OCI-LY7 (cell line): ENCODE measurements around the gene DBN1. TPM values are rescaled to one million over a fixed set of nuclear protein-coding genes. Genes with fewer than 3 reads are reported as not detected.

ENCODE experiments used
- BruUV-seq: library from RNA; stranded (reverse); fragments of 400-500 nt; replicated peaks from 2 replicates; lab custom pipeline; 2021; lab: Mats Ljungman, UMichigan
- CTCF ChIA-PET: fragments of 300-600 bp; sonication (Branson Sonifier 250); formaldehyde crosslinking; loops from one replicate; lab custom pipeline; 2022; ENCODE audit warnings: antibody characterized with exemption; ENCODE audit not compliant: unreplicated experiment; lab: Charles Lee
- POLR2A ChIA-PET: fragments of 300-600 bp; sonication (Branson Sonifier 250); formaldehyde crosslinking; loops from one replicate; lab custom pipeline; 2022; ENCODE audit warnings: antibody characterized with exemption; lab: Charles Lee
- DNase-seq: peaks from one replicate; pipeline ENCODE4 v3.0.0-alpha.2; 2015; ENCODE audit warnings: low spot score
- H2AFZ ChIP-seq: fragments of 200-600 bp; sonication (generic), shearing (Covaris generic); 2 replicates; pipeline ENCODE4 v1.6.1; 2014; ENCODE audit warnings: mild to moderate bottlenecking, antibody characterized with exemption, low read length, moderate library complexity
- H3K27ac ChIP-seq: fragments of 200-600 bp; sonication (generic); 2 replicates; pipeline ENCODE4 v1.5.1; 2014; ENCODE audit warnings: mixed run types, low read depth, mild to moderate bottlenecking, moderate library complexity, low read length, inconsistent platforms; ENCODE audit not compliant: poor library complexity, severe bottlenecking
- H3K36me3 ChIP-seq: fragments of 200-600 bp; sonication (generic); 2 replicates; pipeline ENCODE4 v1.6.1; 2014; ENCODE audit warnings: mild to moderate bottlenecking, antibody characterized with exemption, low read length, moderate library complexity, mixed read lengths; ENCODE audit not compliant: insufficient read depth
- H3K4me1 ChIP-seq: fragments of 200-600 bp; sonication (generic); 2 replicates; pipeline ENCODE4 v1.5.1; 2014; ENCODE audit warnings: mild to moderate bottlenecking, low read length; ENCODE audit not compliant: insufficient read depth, poor library complexity, severe bottlenecking
- H3K4me2 ChIP-seq: fragments of 200-600 bp; sonication (generic); 2 replicates; pipeline ENCODE4 v1.6.1; 2014; ENCODE audit warnings: mild to moderate bottlenecking, low read length
- H3K4me3 ChIP-seq: fragments of 200-600 bp; sonication (generic); 2 replicates; pipeline ENCODE4 v1.5.1; 2014; ENCODE audit warnings: mild to moderate bottlenecking, low read depth, low read length; ENCODE audit not compliant: poor library complexity, severe bottlenecking
- H3K79me2 ChIP-seq: fragments of 200-600 bp; sonication (generic); 2 replicates; pipeline ENCODE4 v1.6.1; 2016; ENCODE audit warnings: low read depth, mild to moderate bottlenecking, low read length, moderate library complexity, mixed read lengths; ENCODE audit not compliant: insufficient read depth
- H3K9me2 ChIP-seq: fragments of 200-600 bp; sonication (generic); 2 replicates; pipeline ENCODE4 v1.6.1; 2016; ENCODE audit warnings: mild to moderate bottlenecking, low read length, mixed read lengths; ENCODE audit not compliant: insufficient read depth
- H3K9me3 ChIP-seq: fragments of 200-600 bp; sonication (generic); 2 replicates; pipeline ENCODE4 v1.6.1; 2014; ENCODE audit warnings: mild to moderate bottlenecking, mixed run types, low read length, mixed read lengths
- H4K20me1 ChIP-seq: fragments of 200-600 bp; sonication (generic); 2 replicates; pipeline ENCODE4 v1.6.1; 2014; ENCODE audit warnings: mild to moderate bottlenecking, antibody characterized with exemption, low read length, moderate library complexity, mixed read lengths; ENCODE audit not compliant: insufficient read depth
- CTCF ChIP-seq: fragments of 200-600 bp; sonication (generic); conservative IDR thresholded peaks from 2 replicates; pipeline ENCODE4 v1.5.1; 2014; ENCODE audit warnings: mild to moderate bottlenecking, antibody characterized with exemption, low read length, moderate library complexity, mixed read lengths
- EZH2phosphoT487 ChIP-seq: fragments of 200-600 bp; sonication (generic); IDR thresholded peaks from 2 replicates; pipeline ENCODE4 v1.6.1; 2018; ENCODE audit warnings: low read depth, borderline replicate concordance, mild to moderate bottlenecking, mixed run types, antibody characterized with exemption, low read length, moderate library complexity, mixed read lengths
- intact Hi-C: fragments of 100-400 bp; cut with micrococcal nuclease; formaldehyde crosslinking; loops from one replicate; pipeline ENCODE4 v1.10.0; 2022; ENCODE audit not compliant: unreplicated experiment
- total RNA-seq, 2 experiments: library from RNA; depleted of rRNA in 1 of 2; stranded (reverse); fragments of >200 nt in 1 of 2; shearing (Covaris generic) in 1 of 2; gene quantifications; 2 replicates each; pipeline ENCODE4 v1.2.3, GENCODE V29; 2014 to 2022

Gene DBN1
- total RNA-seq, 2 experiments from 2014 or later = 11.7 to 22.0 TPM

GRCh38 chr5:177459819-177460628 lies 13.4 kb downstream of the DBN1 start:
- no peaks in the 10 kb centered on the region for H3K9me2 ChIP-seq
- H3K4me3 ChIP-seq = no peak overlapping the region
- no peaks in the 10 kb centered on the region for H3K36me3 ChIP-seq
- H4K20me1 ChIP-seq = no peaks in the 10 kb centered on the region
- TF ChIP-seq EZH2phosphoT487 (no peak), CTCF (no peak)
- H2AFZ ChIP-seq = no peak overlapping the region
- no peak for DNase-seq
- no TSS peak for BruUV-seq
- CTCF ChIA-PET = interaction anchor here (0.6 kb wide), 1 partner anchor 45 kb away, joined by 3 read pairs; no protein-coding TSS in a partner anchor
- intact Hi-C loops = loop anchor here (5.0 kb wide), 1 partner anchor 348 kb away; no protein-coding TSS in a partner anchor
- POLR2A ChIA-PET = no interaction called here
- H3K27ac ChIP-seq = no peak overlapping the region
- H3K9me3 ChIP-seq = no peaks in the 10 kb centered on the region
- H3K4me1 ChIP-seq = peaks cover 16% of the 10 kb centered on the region
- no peaks in the 10 kb centered on the region for H3K79me2 ChIP-seq
- H3K4me2 ChIP-seq = no peak overlapping the region

GRCh38 chr5:177459357-177459756 lies 14.1 kb downstream of the DBN1 start:
- BruUV-seq = no TSS peak
- no peak overlapping the region for H3K4me2 ChIP-seq
- intact Hi-C loops = loop anchor here (5.0 kb wide), 1 partner anchor 347 kb away; no protein-coding TSS in a partner anchor
- peaks cover 16% of the 10 kb centered on the region for H3K4me1 ChIP-seq
- H3K36me3 ChIP-seq = no peaks in the 10 kb centered on the region
- H2AFZ ChIP-seq = no peak overlapping the region
- CTCF ChIA-PET = no interaction called here
- H4K20me1 ChIP-seq = no peaks in the 10 kb centered on the region
- no peaks in the 10 kb centered on the region for H3K9me2 ChIP-seq
- no peak for DNase-seq
- TF ChIP-seq EZH2phosphoT487 = no peak
- TF ChIP-seq CTCF = no peak
- POLR2A ChIA-PET = no interaction called here
- H3K4me3 ChIP-seq = no peak overlapping the region
- H3K79me2 ChIP-seq = no peaks in the 10 kb centered on the region
- H3K27ac ChIP-seq = no peak overlapping the region
- H3K9me3 ChIP-seq = no peaks in the 10 kb centered on the region

- TF ChIP-seq EZH2phosphoT487 (no peak), CTCF (no peak)
- POLR2A ChIA-PET = no interaction called here
Measured at GRCh38 chr5:177458912-177459350, 14.5 kb downstream of the DBN1 start.

More at GRCh38 chr5:177458912-177459350, 14.5 kb downstream of the DBN1 start:
- Histone ChIP-seq H3K4me2 (no peak overlapping the region), H3K79me2 (no peaks in the 10 kb centered on the region), H3K4me3 (no peak overlapping the region), H4K20me1 (peaks cover under 1% of the 10 kb centered on the region; the same call in 1 of the 2 replicates), H3K4me1 (peaks cover 19% of the 10 kb centered on the region), H3K27ac (no peak overlapping the region), H2AFZ (no peak overlapping the region), H3K36me3 (no peaks in the 10 kb centered on the region), H3K9me3 (no peaks in the 10 kb centered on the region), H3K9me2 (no peaks in the 10 kb centered on the region)
- CTCF ChIA-PET = no interaction called here
- intact Hi-C loops = loop anchor here (5.0 kb wide), 1 partner anchor 347 kb away; no protein-coding TSS in a partner anchor
- DNase-seq = no peak
- no TSS peak for BruUV-seq
